ENCODE data around the gene TRIOBP. TPM values are rescaled to one million over a fixed set of nuclear protein-coding genes. Genes with fewer than 3 reads are reported as not detected.

The TRIOBP gene
- polyA plus RNA-seq, 4 donors, result 63.9 to 92.2 (median 79.9) TPM

DNA sequence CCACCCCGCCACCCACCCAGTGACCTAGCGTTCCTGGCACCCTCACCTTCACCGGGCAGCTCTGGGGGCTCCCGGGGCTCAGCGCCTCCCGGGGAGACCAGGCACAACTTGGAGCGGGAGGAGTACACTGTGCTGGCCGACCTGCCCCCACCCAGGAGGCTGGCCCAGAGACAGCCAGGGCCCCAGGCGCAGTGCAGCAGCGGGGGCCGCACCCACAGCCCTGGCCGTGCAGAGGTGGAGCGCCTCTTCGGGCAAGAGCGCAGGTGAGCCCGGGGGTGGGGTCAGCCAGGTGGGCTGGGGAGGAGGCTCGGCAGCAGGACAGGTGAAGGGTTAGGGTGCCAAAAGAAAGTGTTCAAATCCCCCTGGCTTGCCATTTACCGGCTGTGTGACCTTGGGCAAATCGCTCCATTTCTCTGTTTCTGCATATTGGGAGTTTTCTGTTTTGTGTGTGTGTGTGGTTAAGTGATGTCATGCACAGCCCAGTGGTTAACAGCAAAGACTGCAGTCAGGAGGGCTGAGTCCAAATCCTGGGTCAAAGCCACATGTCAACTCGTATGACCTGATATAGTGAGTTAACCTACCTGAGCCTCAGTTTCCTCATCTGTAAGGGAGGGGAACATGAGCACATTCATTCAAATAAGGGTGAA, 29.5 kb downstream of the TRIOBP start:
- DNase-seq (ENCODE audit: low read depth in 4 of 4, low spot score in 2 of 4), result no peak

DNA sequence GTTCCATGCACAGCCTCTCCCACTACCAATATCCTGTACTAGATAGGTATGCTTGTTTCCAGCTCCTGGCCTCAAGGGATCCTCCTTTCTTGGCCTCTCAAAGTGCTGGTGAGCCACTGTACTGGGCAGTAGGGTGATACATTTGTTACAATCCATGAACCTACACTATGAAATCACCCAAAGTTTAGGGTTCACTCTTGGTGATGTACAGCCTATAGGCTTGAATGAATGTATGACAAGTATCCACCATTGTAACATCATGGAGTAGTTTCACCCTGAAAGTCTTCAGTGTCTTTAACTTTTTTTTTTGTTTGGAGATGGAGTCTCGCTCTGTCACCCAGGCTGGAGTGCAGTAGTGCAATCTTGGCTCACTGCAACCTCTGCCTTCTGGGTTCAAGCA, 31.8 kb downstream of the TRIOBP start:
- no peak for DNase-seq (ENCODE audit: low read depth in 4 of 4, low spot score in 2 of 4)

DNA sequence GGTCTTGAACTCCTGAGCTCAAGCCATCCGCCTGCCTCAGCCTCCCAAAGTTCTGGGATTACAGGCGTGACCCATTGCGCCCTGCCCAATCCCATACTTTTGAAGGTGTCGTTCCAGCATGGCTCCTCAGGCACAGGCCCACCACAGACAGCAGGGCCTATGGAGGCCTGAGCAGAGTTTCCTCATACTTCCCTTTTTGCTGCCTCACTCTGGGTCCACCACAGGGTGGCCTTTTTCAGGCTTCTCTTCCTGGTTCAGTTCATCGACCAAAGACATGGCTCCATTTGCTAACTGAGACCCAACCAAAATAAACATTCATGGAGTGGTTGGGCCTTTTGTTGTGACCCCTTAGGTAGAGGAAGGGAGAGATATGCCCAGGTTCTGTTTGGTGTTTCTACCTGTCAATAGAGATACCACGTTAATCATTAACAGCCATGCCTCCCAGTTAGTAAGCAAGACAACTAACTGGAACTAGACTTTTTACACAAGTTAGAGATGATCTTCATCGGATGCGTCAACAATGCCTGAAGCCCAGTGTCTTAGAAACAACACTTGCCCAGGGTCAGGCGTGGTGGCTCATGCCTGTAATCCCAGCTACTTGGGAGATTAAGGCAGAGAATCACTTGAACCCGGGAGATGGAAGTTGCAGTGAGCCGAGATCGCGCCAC, 35.1 kb downstream of the TRIOBP start:
- DNase-seq (ENCODE audit: low read depth in 4 of 4, low spot score in 2 of 4), result no peak

DNA sequence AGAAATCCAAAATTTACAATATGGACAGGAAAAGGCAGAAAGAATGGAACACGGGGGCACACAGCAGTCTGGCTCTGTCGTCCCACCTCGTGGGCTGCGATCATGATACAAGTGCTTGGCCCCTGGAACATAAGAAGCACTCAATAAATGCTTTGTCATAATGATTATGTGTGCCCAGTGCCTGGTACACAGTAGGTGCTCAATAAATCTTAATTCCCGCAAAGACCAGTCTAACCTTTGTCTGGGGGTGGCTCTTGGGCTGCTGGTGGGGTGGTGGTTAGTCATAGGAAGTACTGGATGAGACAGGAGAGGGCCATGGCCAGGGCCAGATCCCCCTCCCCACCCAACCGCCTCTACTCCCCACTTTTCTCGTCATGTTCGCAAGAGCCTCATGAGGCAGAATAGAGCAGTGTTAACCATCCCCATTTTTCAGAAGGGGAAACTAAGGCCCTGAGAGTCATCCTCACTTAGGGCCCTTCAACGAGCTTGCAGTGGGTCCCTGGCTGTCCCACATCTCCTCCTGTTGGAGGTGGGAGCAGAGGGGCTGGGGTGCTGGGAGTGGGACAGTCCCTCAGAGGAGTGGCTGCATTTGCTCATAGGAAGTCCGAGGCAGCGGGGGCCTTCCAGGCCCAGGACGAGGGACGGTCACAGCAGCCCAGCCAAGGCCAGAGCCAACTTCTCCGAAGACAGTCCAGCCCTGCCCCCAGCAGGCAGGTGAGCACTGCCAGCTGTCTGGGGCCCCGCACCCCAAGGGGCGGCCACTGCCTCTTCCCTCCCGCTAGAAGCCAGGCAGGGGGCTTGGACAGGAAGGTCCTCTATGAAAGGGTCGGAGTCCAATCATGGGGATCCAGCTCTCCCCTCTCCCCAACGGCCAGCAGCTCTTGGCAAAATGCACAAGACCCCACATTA, 36.1 kb downstream of the TRIOBP start:
- no peak for DNase-seq (ENCODE audit: low read depth in 4 of 4, low spot score in 2 of 4)

DNA sequence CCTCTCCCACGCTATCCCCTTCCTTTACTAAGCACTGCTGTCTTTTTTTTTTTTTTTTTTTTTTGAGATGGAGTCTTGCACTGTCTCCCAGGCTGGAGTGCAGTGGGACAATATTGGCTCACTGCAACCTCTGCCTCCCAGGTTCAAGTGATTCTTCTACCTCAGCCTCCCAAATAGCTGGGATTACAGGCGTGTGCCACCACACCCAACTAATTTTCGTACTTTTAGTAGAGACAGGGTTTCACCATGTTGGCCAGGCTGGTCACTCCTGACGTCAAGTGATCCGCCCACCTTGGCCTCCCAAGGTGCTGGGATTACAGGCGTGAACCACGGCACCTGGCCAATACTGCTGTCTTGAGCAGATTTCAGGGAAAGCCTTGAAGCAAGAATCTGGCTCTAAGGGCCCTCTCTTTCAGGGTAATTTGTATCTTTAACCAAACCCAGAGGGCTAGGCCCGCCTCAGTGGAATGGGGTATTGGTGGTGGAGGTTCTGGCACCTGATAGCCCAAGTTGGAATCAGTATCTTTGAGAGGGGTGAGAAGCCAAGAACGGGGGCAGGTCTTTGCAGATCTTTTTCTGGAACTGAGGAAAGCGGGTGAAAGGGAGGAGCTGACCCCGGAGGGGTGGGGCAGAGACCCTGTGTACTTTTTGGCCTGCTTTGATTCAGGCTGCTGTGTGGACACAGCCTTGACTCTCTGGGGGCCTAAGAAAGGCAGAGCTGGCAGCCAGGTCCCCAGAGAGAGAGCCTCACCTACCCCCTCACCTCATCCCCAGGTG, 37.0 kb downstream of the TRIOBP start:
- DNase-seq (ENCODE audit: low read depth in 4 of 4, low spot score in 2 of 4), result no peak

DNA sequence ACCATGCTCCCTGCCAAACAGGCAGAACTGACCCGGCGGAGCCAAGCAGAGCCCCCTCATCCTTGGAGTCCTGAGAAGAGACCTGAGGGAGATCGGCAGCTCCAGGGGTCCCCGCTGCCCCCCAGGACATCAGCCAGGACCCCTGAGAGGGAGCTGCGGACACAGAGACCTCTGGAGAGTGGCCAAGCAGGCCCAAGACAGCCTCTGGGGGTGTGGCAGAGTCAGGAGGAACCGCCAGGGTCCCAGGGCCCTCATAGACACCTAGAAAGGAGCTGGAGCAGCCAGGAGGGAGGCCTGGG, 37.5 kb downstream of the TRIOBP start:
- no peak for DNase-seq (ENCODE audit: low read depth in 4 of 4, low spot score in 2 of 4)

DNA sequence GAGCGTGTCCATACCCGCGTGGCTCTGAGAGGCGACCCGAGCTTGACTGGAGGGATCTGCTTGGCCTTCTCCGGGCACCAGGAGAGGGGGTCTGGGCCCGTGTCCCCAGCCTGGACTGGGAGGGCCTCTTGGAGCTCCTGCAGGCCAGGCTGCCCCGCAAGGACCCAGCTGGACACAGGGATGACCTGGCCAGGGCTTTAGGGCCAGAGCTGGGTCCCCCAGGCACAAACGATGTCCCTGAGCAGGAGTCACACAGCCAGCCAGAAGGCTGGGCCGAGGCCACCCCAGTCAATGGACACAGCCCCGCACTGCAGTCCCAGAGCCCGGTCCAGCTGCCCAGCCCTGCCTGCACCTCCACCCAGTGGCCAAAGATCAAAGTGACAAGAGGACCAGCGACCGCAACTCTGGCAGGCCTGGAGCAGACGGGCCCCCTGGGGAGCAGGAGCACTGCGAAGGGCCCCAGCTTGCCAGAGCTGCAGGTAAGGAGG, 38.2 kb downstream of the TRIOBP start:
- no peak for DNase-seq (ENCODE audit: low read depth in 4 of 4, low spot score in 2 of 4)

DNA sequence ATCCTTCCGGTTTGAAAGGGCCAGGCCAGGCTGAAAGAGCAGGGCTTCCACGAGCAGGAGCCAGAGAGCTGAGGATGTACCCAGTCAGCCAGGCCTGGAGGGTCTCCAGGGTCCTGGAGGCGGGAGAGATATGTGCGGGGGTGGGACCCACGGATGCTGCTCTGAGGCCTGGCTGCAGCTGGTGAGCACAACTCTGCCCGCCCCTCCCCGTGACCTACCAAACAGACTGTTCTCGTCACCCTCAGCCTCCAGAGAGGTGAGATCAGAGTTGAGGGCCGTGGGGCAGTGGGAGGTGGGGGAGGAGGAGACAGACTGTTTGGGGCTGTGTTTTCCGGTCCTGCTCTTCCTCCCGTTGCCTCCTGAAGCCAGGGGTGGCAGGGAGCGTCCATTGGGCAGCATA, 42.2 kb downstream of the TRIOBP start:
- no peak for DNase-seq (ENCODE audit: low read depth in 4 of 4, low spot score in 2 of 4)

DNA sequence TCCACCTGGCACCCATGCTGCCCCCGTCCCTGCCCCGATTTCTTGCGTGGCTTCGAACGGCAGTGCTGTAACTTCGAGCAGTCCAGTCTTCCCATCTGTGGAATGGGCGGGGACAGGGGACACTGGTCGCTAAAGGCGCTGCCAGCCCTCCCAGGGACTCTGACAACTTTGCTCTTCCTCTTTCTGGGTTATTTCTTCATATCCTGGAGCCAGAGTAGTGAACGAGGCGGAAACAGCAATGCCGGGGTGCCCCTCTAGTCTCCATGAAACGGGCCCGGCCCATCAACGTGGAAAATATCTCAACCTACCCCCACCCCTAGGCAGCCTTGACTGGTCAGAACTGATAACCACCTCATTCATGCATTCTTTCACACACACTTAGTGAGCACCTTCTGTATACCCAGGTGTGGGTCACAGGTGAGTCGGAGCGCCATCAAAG, 42.8 kb downstream of the TRIOBP start:
- DNase-seq (ENCODE audit: low read depth in 4 of 4, low spot score in 2 of 4), result no peak

DNA sequence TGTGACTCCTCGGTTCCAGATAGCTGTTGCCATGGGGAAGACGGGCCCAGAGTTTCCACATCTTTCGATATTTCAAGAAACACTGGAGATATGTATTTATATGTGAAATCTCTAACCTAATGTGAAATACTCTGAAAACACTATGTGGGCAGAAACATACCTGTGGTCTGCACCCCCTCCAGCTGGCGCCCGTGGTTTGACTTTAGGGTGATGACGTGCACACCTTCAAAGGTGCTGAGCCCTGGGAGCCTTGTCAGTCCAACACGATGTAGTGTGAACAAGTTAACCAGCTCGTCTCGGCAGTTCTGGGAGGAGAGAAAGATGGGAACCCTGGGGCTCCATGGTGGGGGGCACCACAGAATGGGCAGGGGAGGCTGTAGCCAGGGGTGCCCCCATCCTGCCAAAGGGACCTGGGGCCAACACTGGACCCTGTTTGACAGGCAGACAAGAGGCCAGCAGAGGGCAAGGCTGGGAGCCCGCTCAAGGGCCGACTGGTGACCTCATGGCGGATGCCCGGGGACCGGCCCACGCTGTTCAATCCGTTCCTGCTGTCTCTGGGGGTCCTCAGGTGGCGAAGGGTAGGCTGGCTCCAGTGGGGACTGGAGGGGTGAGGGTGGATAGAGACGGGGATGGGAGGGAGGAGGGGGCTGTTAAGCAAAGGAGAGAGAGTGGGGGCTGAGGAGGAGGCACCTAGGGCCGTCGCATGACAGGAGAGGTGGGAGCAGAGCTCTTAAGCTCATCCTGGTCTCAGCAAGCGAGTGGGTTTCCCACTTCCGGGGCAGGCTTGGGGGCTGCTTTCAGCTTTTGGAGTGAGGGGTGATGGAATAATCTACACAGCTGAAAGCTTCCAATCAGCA, 43.8 kb downstream of the TRIOBP start:
- no peak for DNase-seq (ENCODE audit: low read depth in 4 of 4, low spot score in 2 of 4)

DNA sequence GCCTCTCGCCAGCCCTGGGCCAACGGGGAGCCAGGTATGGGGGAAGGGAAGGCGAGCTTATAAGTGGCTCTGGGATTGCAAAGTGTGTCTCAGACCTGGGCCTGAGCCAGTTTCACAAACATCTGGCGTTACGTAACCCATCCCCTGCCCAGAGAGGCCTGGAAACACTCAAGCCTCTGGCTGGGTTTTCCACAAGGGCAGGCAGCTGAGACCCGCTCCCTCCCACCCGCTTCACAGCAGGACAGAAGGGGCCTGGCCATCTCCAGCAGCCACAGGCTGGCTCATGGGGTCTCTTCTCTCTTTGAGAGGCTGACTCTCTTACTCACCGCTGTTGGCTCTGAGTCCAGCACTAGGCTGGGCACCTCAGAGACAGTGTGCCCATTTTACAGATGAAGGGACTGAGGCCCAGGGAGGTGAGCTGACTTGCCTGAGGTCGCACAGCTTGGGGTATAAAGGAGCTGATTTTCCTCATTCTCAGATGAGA, 44.5 kb downstream of the TRIOBP start:
- peak in 3 of 4 donors; percentile 64 to 79 (median 70) for DNase-seq (ENCODE audit: low read depth in 4 of 4, low spot score in 2 of 4)

DNA sequence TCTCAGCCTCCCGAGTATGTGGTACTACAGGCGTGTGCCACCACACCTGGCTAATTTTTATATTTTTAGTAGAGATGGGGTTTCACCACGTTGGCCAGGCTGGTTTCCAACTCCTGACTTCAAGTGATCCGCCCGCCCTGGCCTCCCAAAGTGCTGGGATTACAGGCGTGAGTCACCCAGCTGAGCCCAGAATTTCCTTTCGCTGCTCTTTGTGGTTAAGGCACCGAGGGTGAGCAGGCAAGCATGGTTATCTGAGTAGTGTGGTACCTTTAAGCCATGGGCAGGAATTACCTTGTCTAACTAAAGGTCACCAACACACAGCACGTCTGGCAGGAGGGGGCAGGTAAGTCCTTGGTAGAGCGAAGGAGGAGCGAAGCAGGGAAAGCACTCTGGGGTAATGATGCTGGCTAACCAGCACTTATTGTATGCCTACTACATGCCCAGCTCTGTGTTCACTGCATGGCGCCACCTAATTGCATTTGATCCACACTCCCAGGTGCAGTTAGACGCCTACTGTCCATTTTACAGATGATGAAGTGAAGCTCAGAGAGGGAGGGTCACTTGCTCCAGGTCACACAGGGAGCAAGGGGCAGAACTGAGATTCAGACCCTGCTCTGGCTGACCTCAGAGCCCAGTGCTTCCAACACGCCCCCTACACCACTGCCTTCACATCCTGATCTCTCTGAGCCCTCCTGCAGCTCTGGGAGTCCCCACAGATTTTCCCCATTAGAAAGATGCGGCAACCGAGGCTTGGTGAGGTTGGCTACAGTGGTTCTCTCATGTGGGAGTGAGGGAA, 45.7 kb downstream of the TRIOBP start:
- no peak for DNase-seq (ENCODE audit: low read depth in 4 of 4, low spot score in 2 of 4)

DNA sequence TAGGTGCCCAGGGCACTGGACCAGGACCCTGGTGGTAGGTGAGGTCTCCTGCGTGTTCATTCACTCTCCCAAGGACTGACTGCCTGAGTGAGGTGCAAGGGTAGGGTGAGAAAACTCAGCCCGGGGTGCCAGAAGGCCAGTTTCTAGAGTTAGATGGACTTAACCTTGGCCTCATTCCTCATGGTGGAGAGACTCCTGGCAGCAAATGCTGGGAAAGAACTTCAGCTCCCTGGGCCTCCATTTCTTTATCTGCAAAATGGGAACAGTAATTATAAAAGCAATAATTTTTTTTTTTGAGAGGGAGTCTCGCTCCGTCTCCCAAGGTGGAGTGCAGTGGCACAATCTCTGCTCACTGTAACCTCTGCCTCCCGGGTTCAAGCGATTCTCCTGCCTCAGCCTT, 47.7 kb downstream of the TRIOBP start:
- DNase-seq (ENCODE audit: low read depth in 4 of 4, low spot score in 2 of 4), result no peak

DNA sequence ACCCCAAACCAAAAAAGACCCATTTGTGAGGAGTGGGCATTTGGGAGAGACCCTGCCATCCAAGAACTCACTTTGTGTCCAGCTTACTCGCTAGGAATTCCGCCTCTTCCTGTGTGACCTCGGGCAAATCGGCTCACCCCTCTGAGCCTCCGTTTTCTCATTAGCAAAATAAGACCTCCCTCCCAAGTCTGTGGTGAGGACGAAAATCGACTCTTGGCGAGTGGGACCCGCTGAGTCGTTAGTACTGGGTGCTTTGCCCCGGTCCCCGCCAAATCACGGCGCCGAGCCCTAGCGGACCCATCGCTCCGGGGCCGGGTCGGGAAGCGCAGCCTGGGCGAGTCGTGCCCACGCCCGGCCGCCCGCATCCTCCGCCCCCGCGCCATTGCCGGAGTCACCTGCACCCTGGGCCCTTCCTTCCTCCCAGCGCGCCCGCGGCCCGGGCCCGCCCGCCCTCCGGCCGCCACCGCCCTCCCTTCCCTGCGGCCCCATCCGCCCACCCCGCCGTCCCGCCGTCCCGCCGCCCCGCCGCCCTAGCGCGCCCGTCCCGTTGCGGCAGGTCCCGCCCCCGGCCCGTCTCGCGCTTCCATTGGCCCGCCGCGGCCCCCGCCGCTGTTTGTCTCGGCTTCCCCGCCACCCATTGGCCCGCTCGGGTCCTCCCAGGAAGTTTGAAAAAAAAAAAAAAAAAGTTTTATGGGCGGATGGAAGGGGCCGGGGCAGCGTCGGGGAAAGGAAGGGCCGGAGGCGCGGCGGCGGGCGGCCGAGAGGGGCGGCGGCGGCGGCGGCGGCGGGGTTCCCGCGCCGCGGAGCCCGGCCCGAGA, 48.9 kb downstream of the TRIOBP start:
- peak in 2 of 4 donors; percentile 74 to 84 for DNase-seq (ENCODE audit: low read depth in 4 of 4, low spot score in 2 of 4)

DNA sequence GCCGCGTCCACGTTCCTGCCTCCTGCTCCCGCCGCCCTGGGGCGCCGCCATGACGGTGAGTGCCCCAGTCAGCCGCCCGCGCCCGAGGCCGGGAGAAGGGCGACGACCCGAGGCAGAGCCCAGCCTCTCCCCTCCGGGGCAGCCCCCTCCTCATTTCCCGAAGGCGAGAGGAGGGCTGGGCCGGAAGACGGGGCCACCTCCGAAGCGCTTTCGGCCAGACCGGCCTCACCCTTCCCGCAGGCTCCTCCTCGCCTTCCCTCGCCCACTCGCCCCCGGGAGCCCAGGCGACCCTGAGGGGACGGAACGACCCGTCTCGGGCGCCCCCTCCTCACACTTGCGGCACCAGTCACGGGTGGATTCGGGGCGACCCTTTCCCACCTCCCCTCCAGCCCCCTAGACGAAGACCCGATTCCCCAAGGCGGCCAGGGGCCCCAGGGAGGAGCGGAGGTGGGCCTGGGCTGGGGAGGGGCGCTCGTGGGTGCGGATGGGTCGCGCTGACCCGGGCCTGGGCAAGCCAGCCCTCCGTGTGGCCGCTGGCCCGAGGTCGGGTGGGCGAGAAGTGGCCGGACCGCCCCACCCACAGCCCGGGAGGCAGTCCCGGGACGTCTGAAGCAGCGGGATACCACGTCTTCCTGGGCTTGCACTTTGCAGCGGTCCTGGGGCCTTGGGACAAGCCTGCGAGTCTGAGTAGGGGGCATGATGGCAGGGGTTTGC, 49.7 kb downstream of the TRIOBP start:
- no peak for DNase-seq (ENCODE audit: low read depth in 4 of 4, low spot score in 2 of 4)

DNA sequence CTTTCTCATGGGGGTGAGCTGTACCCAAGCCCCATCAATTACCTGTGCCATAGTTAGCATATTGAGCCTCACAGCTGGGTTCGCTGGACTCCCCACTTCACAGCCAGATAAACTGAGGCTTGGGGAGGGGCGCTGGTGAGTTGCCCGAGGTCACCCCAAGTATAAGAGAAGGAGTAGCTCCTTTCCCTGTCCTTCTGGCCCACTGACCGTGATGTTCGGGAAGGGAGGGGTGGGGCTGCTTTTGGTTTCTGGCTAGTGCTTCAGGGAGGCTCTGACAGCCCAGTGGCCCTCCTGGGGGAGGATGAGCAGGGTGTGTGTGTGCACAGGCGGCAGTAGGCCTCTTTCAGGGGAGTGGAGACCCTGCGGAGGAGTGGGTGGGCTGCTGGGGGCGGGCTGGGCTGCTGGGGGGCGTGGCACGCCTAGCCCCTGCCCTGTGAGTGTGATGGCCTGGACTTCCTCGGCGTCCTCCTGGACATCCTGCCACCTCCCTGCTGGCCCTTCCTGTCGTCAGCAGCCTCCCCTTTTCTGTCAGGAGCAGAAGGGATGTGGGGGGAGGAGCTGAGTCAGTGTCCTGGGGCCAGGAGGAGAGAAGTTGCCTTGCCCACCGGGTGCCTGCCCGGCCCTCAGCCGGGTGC, 50.3 kb downstream of the TRIOBP start:
- DNase-seq (ENCODE audit: low read depth in 4 of 4, low spot score in 2 of 4), result no peak

DNA sequence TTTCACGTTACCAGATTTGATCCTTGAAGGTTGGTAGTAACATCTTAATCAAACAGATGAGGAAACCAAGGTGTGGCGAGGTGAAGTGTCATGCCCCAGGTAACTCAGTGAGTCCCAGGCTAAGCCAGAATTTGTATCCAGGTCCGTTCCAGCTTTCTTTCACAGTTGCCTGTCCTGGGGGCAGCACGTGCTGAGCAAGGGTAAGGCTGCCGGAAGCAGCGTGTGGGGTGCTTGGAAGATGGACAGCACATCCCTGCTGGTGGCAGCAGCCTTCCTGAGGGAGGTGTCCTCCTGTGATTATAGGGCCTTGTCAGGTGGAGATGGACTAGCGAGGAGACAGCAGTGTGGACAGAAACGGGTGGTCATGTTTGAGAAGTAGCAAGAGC, 50.9 kb downstream of the TRIOBP start:
- DNase-seq (ENCODE audit: low read depth in 4 of 4, low spot score in 2 of 4), result no peak

Measured in left renal cortex interstitium (tissue), 4 donors.